CD4-positive, alpha-beta T cell treated with Interleukin-17A for 1 hour (primary cell): ENCODE results near the gene MYH2.

Source experiments
- DNase-seq: peaks from one replicate; pipeline ENCODE4 v3.0.0-alpha.2; 2020

The MYH2 gene

DNA sequence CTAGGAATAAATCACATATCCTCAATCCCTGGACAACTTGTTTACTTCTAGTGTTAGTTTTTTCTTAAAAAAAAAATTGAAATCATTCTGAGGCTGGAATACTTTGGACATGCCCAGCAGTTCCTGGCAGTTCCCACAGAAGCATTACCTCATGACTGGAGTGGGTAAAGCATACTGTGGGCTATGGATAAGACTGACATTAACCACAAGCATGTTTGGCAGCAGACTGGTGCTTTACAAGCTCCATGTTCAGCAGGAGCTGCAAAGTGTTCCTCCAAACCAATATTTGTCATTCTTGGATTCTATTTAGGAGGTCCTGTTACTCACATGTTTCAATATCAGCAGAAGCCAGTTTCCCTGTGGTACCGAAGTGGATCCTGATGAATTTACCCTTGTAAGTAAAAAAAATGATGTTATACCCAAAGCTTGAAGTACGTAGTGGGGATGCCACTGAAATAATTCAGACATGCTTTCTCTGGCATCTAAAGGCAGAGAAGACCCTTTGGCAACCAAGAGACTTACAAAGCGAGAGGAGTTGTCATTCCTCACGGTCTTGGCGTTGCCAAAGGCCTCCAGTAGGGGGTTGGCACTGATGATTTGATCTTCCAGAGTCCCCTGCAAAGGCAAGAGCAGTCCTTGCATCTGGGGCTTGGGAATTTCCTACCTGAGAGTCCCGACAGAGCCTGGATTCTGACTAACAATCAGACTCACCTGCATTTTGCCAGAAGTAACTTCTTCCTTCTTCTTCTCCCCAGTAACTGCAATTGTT is 36.0 kb downstream of the MYH2 start:
- no peak for DNase-seq

- no peak for DNase-seq
Observed at GRCh38 chr17:10512856-10513255, 36.6 kb downstream of the MYH2 start.

DNA sequence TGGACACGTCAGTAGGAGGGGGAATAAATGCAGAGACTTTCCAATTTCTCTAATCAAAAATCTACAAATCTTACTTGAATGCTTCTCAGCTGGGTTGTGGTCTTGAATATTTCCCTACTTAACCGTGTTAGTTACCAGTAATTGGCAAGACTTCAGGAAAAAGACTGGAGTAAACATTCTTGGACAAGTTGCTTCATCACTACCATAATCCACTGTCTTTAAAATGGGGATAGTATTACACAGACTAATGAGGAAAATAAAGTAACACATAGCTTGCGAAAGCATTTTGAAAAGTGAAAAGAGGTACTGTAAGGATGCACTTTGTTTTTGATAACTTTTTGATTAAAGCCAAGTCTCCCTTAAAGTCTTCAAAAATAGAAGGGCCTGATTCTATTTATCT is 49.5 kb downstream of the MYH2 start:
- DNase-seq: no peak

DNA sequence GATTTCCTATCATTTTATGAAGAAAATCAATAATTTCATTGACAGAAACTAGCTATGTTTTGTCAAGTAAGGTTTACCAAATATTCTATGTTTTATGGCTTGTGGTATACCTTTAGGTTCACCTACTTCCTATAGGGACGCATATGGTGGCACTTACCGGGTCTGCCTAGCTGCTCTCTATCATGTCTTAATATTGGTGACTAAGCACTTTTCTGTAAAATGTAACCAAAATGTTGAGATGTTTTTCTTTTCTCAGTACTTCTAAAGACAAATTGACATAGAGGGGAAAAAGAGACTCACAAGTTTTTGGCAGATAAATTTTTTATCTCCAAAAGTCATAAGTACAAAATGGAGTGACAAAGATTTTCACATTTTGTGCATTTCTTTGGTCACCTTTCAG is 57.5 kb downstream of the MYH2 start:
- no peak for DNase-seq

DNA sequence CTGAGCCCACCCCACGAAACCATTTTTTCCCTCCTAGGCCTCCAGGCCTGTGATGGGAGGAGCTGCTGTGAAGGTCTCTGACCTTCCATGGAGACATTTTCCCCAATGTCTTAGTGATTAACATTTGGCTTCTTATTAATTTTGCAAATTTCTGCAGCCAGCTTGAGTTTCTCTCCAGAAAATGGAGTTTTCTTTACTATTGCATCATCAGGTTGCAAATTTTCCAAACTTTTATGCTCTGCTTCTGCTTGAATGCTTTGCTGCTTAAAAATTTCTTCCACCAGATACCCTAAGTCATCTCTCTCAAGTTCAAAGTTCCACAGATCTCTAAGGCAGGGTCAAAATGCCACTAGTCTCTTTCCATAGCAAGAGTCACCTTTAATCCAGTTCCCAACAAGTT is 67.2 kb downstream of the MYH2 start:
- DNase-seq: no peak

- DNase-seq: no peak
Observed at GRCh38 chr17:10477701-10478100, 71.8 kb downstream of the MYH2 start.

DNA sequence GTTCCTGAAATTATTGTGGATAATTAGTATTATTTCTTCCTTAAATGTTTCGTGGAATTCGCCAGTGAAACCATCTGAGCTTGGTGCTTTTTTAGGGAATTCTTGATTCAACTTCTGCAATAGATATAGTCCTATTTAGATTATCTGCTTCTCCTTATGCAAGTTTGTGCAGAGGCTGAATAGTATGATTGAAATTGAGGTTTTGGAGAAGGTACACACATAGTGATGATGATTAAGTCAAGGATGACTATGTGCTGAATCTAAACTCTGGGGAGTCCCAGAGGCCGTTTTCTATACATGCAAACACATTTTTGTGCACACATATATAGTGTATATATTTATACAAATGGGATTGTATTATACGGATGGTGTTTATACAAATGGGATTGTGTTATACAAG is 74.9 kb downstream of the MYH2 start:
- DNase-seq: no peak

DNA sequence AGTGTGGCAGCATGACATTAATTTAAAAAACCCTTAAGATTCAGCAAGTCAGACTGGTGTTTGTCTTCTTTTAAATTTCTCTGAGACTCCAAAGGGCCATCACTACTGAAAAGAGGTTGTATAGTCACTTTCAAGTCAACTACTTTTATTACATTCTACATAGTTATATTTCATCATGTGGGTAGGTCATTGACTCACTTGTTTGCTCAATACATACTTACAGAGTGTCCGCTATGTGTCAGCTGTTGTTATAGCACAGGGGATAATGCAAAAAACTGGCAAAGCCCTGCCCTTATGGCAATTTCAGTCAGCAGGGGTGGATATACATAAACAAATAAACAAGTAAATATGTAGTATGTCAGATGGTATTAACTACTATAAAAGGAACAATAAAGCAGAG is 77.6 kb downstream of the MYH2 start:
- DNase-seq: no peak
